K562 (cell line): ENCODE data around the gene ARHGAP15. TPM values are rescaled to one million over a fixed set of nuclear protein-coding genes. Genes with fewer than 3 reads are reported as not detected.

Experiments used
- ATAC-seq: fragments of 200-7000 bp; cut with Tn5 transposase; 3 replicates; pipeline ENCODE4 v1.9.1; 2020; ENCODE audit warnings: moderate library complexity
- BruUV-seq: library from RNA; stranded (reverse); fragments of 400-500 nt; replicated peaks from 2 replicates; lab custom pipeline; 2021; lab: Mats Ljungman, UMichigan
- CTCF ChIA-PET: fragments of 300-600 bp; formaldehyde crosslinking; extraction: SDS; loops from one replicate; lab custom pipeline; 2021; ENCODE audit warnings: low intra/inter-chr PET ratio; lab: Yijun Ruan, JAX
- POLR2A ChIA-PET: fragments of 300-600, 350-650 bp; sonication (Branson Sonifier 250); formaldehyde crosslinking; extraction: SDS; loops from one replicate; lab custom pipeline; 2021; ENCODE audit warnings: antibody characterized with exemption, inconsistent platforms; lab: Yijun Ruan, JAX
- DNase-seq, 4 experiments: peaks; one replicate each; pipeline versions ENCODE4 v3.0.0 to v3.0.0-alpha.2; 2011 to 2018; ENCODE audit warnings: low spot score in 3 of 4, mixed read lengths in 3 of 4; ENCODE audit errors: extremely low read depth in 1 of 4
- FAIRE-seq: peaks from 2 replicates; lab custom pipeline; 2011; peaks lifted over from hg19 to GRCh38; lab: Jason Lieb, UNC
- H2AFZ ChIP-seq: 2 replicates; pipeline ENCODE4 v1.6.0; 2011; ENCODE audit warnings: low read depth, low read length, control low read depth, inconsistent platforms
- H3K27ac ChIP-seq: fragments of 200-600 bp; 3 replicates; pipeline ENCODE4 v1.8.0; 2011; ENCODE audit warnings: low read depth, mild to moderate bottlenecking, control low read depth, inconsistent platforms, low read length, moderate library complexity, mixed read lengths; ENCODE audit errors: extremely low read depth
- H3K27me3 ChIP-seq, 2 experiments: fragments of 300-600 bp in 1 of 2; 2 replicates in 1 of 2; 3 replicates in 1 of 2; pipeline versions ENCODE4 v1.6.0 to v1.8.0; 2011; ENCODE audit warnings: inconsistent platforms in 2 of 2, low read length in 2 of 2, mild to moderate bottlenecking in 1 of 2, mixed read lengths in 1 of 2, moderate library complexity in 1 of 2; ENCODE audit not compliant: control insufficient read depth in 2 of 2, insufficient read depth in 2 of 2
- H3K36me3 ChIP-seq: fragments of 300-600 bp; 3 replicates; pipeline ENCODE4 v1.8.0; 2011; ENCODE audit warnings: mild to moderate bottlenecking, low read length, inconsistent platforms; ENCODE audit not compliant: control insufficient read depth, insufficient read depth
- H3K4me1 ChIP-seq, 2 experiments: fragments of 200-600 bp in 1 of 2; replicated peaks in 1 of 2; 2 replicates in 1 of 2; 3 replicates in 1 of 2; pipeline versions ENCODE4 v1.5.1 to v1.8.0; 2011; ENCODE audit warnings: inconsistent platforms in 2 of 2, low read length in 2 of 2, mild to moderate bottlenecking in 1 of 2, mixed read lengths in 1 of 2, moderate library complexity in 1 of 2; ENCODE audit not compliant: control insufficient read depth in 2 of 2, insufficient read depth in 2 of 2
- H3K4me2 ChIP-seq: 2 replicates; pipeline ENCODE4 v1.6.1; 2011; ENCODE audit warnings: low read length, control low read depth, inconsistent platforms, mixed read lengths; ENCODE audit not compliant: insufficient read depth
- H3K4me3 ChIP-seq: fragments of 200-600 bp; sonication (generic), shearing (Covaris generic); 2 replicates; pipeline ENCODE4 v1.5.1; 2016; ENCODE audit warnings: control low read depth, inconsistent platforms
- H3K79me2 ChIP-seq: fragments of 200-600 bp; 3 replicates; pipeline ENCODE4 v1.8.0; 2011; ENCODE audit warnings: low read length, inconsistent platforms; ENCODE audit not compliant: control insufficient read depth, insufficient read depth
- H3K9ac ChIP-seq, 2 experiments: 2 replicates each; pipeline versions ENCODE4 v1.6.0 to v1.6.1; 2011; ENCODE audit warnings: low read depth in 2 of 2, low read length in 2 of 2, control low read depth in 1 of 2, inconsistent platforms in 1 of 2, mild to moderate bottlenecking in 1 of 2, mixed read lengths in 1 of 2; ENCODE audit not compliant: insufficient read depth in 1 of 2
- H3K9me1 ChIP-seq: one replicate; pipeline ENCODE4 v1.6.0; 2011; ENCODE audit warnings: inconsistent platforms, mild to moderate bottlenecking, low read length, moderate library complexity; ENCODE audit not compliant: control insufficient read depth, insufficient read depth
- H3K9me3 ChIP-seq: replicated peaks from 2 replicates; pipeline ENCODE4 v1.5.1; 2011; ENCODE audit warnings: low read depth, low read length, inconsistent platforms; ENCODE audit not compliant: control insufficient read depth, insufficient read depth
- H4K20me1 ChIP-seq: replicated peaks from 2 replicates; pipeline ENCODE4 v1.6.1; 2011; ENCODE audit warnings: low read length, inconsistent platforms, mixed read lengths; ENCODE audit not compliant: control insufficient read depth, insufficient read depth
- CUX1 ChIP-seq: fragments of 200-800 bp; sonication (Bioruptor generic); IDR thresholded peaks from 2 replicates; pipeline ENCODE4 v1.6.1; 2016; ENCODE audit warnings: missing genetic modification characterization, missing compliant biosample characterization
- EHMT2 ChIP-seq: fragments of 450-650 bp; IDR thresholded peaks from 2 replicates; pipeline ENCODE4 v1.6.1; 2018; ENCODE audit warnings: antibody characterized with exemption
- GABPB1 ChIP-seq: sonication (generic); formaldehyde crosslinking; IDR thresholded peaks from 2 replicates; pipeline ENCODE4 v1.8.0; 2022; ENCODE audit warnings: mild to moderate bottlenecking, missing genetic modification reagents
- HMG20B ChIP-seq: fragments of 250-450 bp; sonication (Bioruptor Pico); IDR thresholded peaks from 2 replicates; pipeline ENCODE4 v1.5.0; 2021; ENCODE audit warnings: mild to moderate bottlenecking
- HOMEZ ChIP-seq: fragments of 250-450 bp; sonication (Bioruptor Pico); IDR thresholded peaks from 2 replicates; pipeline ENCODE4 v1.4.0; 2020; ENCODE audit warnings: mild to moderate bottlenecking, moderate library complexity
- ILK ChIP-seq: fragments of 450-650 bp; IDR thresholded peaks from 2 replicates; pipeline ENCODE4 v1.6.1; 2016; ENCODE audit warnings: missing genetic modification characterization, low read depth, mild to moderate bottlenecking, missing compliant biosample characterization, moderate library complexity, borderline replicate concordance
- NR1H2 ChIP-seq: sonication (generic); formaldehyde crosslinking; IDR thresholded peaks from 2 replicates; pipeline ENCODE4 v1.4.0; 2020; ENCODE audit warnings: mild to moderate bottlenecking, missing genetic modification reagents
- PML ChIP-seq: IDR thresholded peaks from 2 replicates; pipeline ENCODE4 v1.6.1; 2012; ENCODE audit warnings: low read length, inconsistent platforms
- RBM34 ChIP-seq: fragments of 200-400 bp; formaldehyde crosslinking; IDR thresholded peaks from 2 replicates; pipeline ENCODE4 v1.6.1; 2018; ENCODE audit warnings: low read length, borderline replicate concordance; ENCODE audit not compliant: insufficient read depth
- SOX6 ChIP-seq: fragments of 450-650 bp; IDR thresholded peaks from 2 replicates; pipeline ENCODE4 v1.6.1; 2014; ENCODE audit warnings: mild to moderate bottlenecking
- TCFL5 ChIP-seq: fragments of 250-450 bp; sonication (Bioruptor Pico); conservative IDR thresholded peaks from 2 replicates; pipeline ENCODE4 v1.6.1; 2021; ENCODE audit warnings: mild to moderate bottlenecking, moderate library complexity, matching md5 sums
- TRIM24 ChIP-seq, 2 experiments: fragments of 450-650 bp; IDR thresholded peaks; 2 replicates each; pipeline ENCODE4 v1.6.1; 2016
- ZNF507 ChIP-seq: conservative IDR thresholded peaks from 2 replicates; pipeline ENCODE4 v1.6.1; 2017; ENCODE audit warnings: missing genetic modification characterization, missing compliant biosample characterization
- WGBS: fragments of 100-300 bp; shearing (Covaris generic); methylation state at CpG from one replicate; pipeline ENCODE4 v1.1.6; 2016; ENCODE audit warnings: low coverage, mixed read lengths; ENCODE audit not compliant: insufficient coverage; ENCODE audit errors: missing lambda C conversion rate; 5-methylcytosine and 5-hydroxymethylcytosine counted together
- in situ Hi-C: fragments of 300-500 bp; cut with MboI; formaldehyde crosslinking; loops from 4 replicates; pipeline ENCODE4 v1.15.0; 2018; ENCODE audit warnings: inconsistent platforms, mixed read lengths
- intact Hi-C: fragments of 100-400 bp; cut with micrococcal nuclease; formaldehyde crosslinking; loops from 2 replicates; pipeline ENCODE4 v1.14.2; 2022
- polyA plus RNA-seq, 8 experiments: library from polyadenylated mRNA; depleted of rRNA in 4 of 8; stranded (reverse) in 5 of 8; unstranded in 3 of 8; fragments of >200 nt; fragmentation: Nextera tagmentation in 2 of 8; fragmentation: Illumina TruSeq in 1 of 8; extraction: Ambion mirVana in 2 of 8; extraction: Trizol in 1 of 8; gene quantifications; 2 replicates each; pipeline versions ENCODE4 v1.2.1 to v1.2.3, GENCODE V29; 2011 to 2014; ENCODE audit warnings: inconsistent platforms in 1 of 8, missing spikeins in 1 of 8
- total RNA-seq, 7 experiments: library from RNA; depleted of rRNA in 6 of 7; stranded (reverse); fragments of >200 nt in 6 of 7; fragmentation: Illumina TruSeq in 2 of 7; extraction: Trizol in 2 of 7; gene quantifications; 2 replicates each; pipeline versions ENCODE4 v1.2.1 to v1.2.3, GENCODE V29; 2011 to 2021; ENCODE audit warnings: low replicate concordance in 1 of 7
- TF ChIP-seq, protein P1 (sequence below): sonication (generic); formaldehyde crosslinking; IDR thresholded peaks from 2 replicates; pipeline ENCODE4 v1.8.0; 2022; ENCODE audit warnings: missing genetic modification reagents, mild to moderate bottlenecking, borderline replicate concordance
- TF ChIP-seq, protein P2 (sequence below): fragments of 450-650 bp; formaldehyde crosslinking; IDR thresholded peaks from 2 replicates; pipeline ENCODE4 v1.4.0; 2020; ENCODE audit warnings: mild to moderate bottlenecking

Gene ARHGAP15
- total and polyA plus RNA-seq, 9 of the 15 experiments (the other 6 are each of a cell fraction or from before 2014, with no cell fraction given) = 1.5 to 17.9 (median 7.9) TPM

GRCh38 chr2:143428700-143429099 lies 299.5 kb downstream of the ARHGAP15 start:
- Histone ChIP-seq H2AFZ (no peak overlapping the region), H3K4me3 (no peak overlapping the region), H3K27ac (no peak overlapping the region), H4K20me1 (no peaks in the 10 kb centered on the region), H3K4me1 (no peaks in the 10 kb centered on the region), H3K36me3 (no peaks in the 10 kb centered on the region), H3K27me3 (no peaks in the 10 kb centered on the region), H3K79me2 (no peaks in the 10 kb centered on the region), H3K9me1 (no peaks in the 10 kb centered on the region), H3K9ac (no peak overlapping the region), H3K9me3 (no peaks in the 10 kb centered on the region), H3K4me2 (no peak overlapping the region)
- 0% methylated on average over 1 of the region's 1 CpG for WGBS
- intact Hi-C loops = no loop called here
- ChIA-PET POLR2A (no interaction called here), CTCF (no interaction called here)
- no TSS peak for BruUV-seq
- FAIRE-seq (no peak), DNase-seq (peak in 2 of 4 experiments; percentile 7 to 10), ATAC-seq (no peak)
- TF ChIP-seq CUX1 (CRISPR knock-in tag) (no peak), ZNF507 (tag) (no peak), GABPB1 (CRISPR knock-in tag) (no peak), TCFL5 (CRISPR knock-in tag) (no peak), NR1H2 (no peak), HMG20B (no peak), SOX6 (no peak), RBM34 (no peak), HOMEZ (CRISPR knock-in tag) (no peak), TRIM24 (IDR thresholded peaks at IDR 0.05) (no peak), EHMT2 (no peak), ILK (no peak), PML (no peak)
- TF ChIP-seq, protein P1, sequence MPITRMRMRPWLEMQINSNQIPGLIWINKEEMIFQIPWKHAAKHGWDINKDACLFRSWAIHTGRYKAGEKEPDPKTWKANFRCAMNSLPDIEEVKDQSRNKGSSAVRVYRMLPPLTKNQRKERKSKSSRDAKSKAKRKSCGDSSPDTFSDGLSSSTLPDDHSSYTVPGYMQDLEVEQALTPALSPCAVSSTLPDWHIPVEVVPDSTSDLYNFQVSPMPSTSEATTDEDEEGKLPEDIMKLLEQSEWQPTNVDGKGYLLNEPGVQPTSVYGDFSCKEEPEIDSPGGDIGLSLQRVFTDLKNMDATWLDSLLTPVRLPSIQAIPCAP (CRISPR knock-in tag) = no peak
- TF ChIP-seq, protein P2, sequence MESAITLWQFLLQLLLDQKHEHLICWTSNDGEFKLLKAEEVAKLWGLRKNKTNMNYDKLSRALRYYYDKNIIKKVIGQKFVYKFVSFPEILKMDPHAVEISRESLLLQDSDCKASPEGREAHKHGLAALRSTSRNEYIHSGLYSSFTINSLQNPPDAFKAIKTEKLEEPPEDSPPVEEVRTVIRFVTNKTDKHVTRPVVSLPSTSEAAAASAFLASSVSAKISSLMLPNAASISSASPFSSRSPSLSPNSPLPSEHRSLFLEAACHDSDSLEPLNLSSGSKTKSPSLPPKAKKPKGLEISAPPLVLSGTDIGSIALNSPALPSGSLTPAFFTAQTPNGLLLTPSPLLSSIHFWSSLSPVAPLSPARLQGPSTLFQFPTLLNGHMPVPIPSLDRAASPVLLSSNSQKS = no peak
- in situ Hi-C loops = no loop called here
